B cell (primary cell): Measurements from ENCODE around the gene MCM5. TPM values are rescaled to one million over a fixed set of nuclear protein-coding genes. Genes with fewer than 3 reads are reported as not detected.

Experiments
- ATAC-seq: fragments of 200-7000 bp; cut with Tn5 transposase; one replicate; pipeline ENCODE4 v1.10.0; 2021; ENCODE audit warnings: low read depth, mild to moderate bottlenecking, moderate number of reproducible peaks, moderate library complexity
- CTCF ChIA-PET: fragments of 350-600 bp; sonication (Branson Sonifier 250); formaldehyde crosslinking; loops from one replicate; lab custom pipeline; 2021; ENCODE audit warnings: antibody characterized with exemption, inconsistent platforms; lab: Charles Lee
- POLR2A ChIA-PET: fragments of 350-600 bp; sonication (Branson Sonifier 250); formaldehyde crosslinking; loops from one replicate; lab custom pipeline; 2021; ENCODE audit warnings: antibody characterized with exemption; lab: Charles Lee
- DNase-seq: peaks from one replicate; pipeline ENCODE4 v3.0.0; 2013
- H2AFZ ChIP-seq: 2 replicates; pipeline ENCODE4 v1.6.1; 2012; ENCODE audit warnings: mild to moderate bottlenecking, low read depth, low read length; ENCODE audit not compliant: insufficient read depth, poor library complexity, severe bottlenecking
- H3K27ac ChIP-seq, 2 donors: 1 replicate in 1 of 2; 2 replicates in 1 of 2; pipeline ENCODE4 v1.5.1; 2012 to 2013; ENCODE audit warnings: low read length in 2 of 2, mild to moderate bottlenecking in 2 of 2, moderate library complexity in 1 of 2
- H3K27me3 ChIP-seq, 4 experiments: fragments of 200-600 bp in 1 of 4; sonication (generic) in 1 of 4; replicated peaks in 1 of 4; 1 replicate in 2 of 4; 2 replicates in 2 of 4; pipeline versions ENCODE4 v1.6.1 to v1.7.0; 2013 to 2016; ENCODE audit warnings: low read length in 3 of 4, mild to moderate bottlenecking in 2 of 4, mixed read lengths in 1 of 4, moderate library complexity in 1 of 4; ENCODE audit not compliant: insufficient read depth in 4 of 4, control insufficient read depth in 3 of 4; ENCODE audit errors: control extremely low read depth in 1 of 4
- H3K36me3 ChIP-seq, 2 experiments: replicated peaks in 1 of 2; 1 replicate in 1 of 2; 2 replicates in 1 of 2; pipeline versions ENCODE4 v1.6.1 to v1.7.1; 2013; ENCODE audit warnings: low read length in 1 of 2; ENCODE audit not compliant: insufficient read depth in 2 of 2, control insufficient read depth in 1 of 2; ENCODE audit errors: control extremely low read depth in 1 of 2, extremely low read depth in 1 of 2
- H3K4me1 ChIP-seq, 2 donors: fragments of 200-600 bp in 1 of 2; sonication (generic) in 1 of 2; 1 replicate in 1 of 2; 2 replicates in 1 of 2; pipeline versions ENCODE4 v1.5.1 to v1.6.1; 2013 to 2017; ENCODE audit warnings: low read length in 2 of 2; ENCODE audit not compliant: control insufficient read depth in 2 of 2, insufficient read depth in 2 of 2
- H3K4me2 ChIP-seq: replicated peaks from 2 replicates; pipeline ENCODE3; 2012; ENCODE audit warnings: mild to moderate bottlenecking, low read depth, low read length; ENCODE audit not compliant: poor library complexity, severe bottlenecking
- H3K4me3 ChIP-seq, 5 experiments: fragments of 200-600 bp in 1 of 5; sonication (generic) in 1 of 5; 1 replicate in 3 of 5; 2 replicates in 2 of 5; pipeline versions ENCODE4 v1.5.1 to v1.7.0; 2011 to 2016; ENCODE audit warnings: low read length in 4 of 5, mild to moderate bottlenecking in 4 of 5, low read depth in 2 of 5, control low read depth in 1 of 5, moderate library complexity in 1 of 5; ENCODE audit not compliant: insufficient read depth in 1 of 5; ENCODE audit errors: control extremely low read depth in 1 of 5, extremely low read depth in 1 of 5
- H3K79me2 ChIP-seq: fragments of 200-600 bp; sonication (generic); one replicate; pipeline ENCODE4 v1.6.0; 2016; ENCODE audit warnings: low read length; ENCODE audit not compliant: control insufficient read depth, insufficient read depth
- H3K9ac ChIP-seq: fragments of 200-600 bp; sonication (generic); 2 replicates; pipeline ENCODE4 v1.6.1; 2017; ENCODE audit warnings: mild to moderate bottlenecking, low read length, moderate library complexity
- H3K9me3 ChIP-seq, 3 donors: one replicate each; pipeline versions ENCODE4 v1.6.1 to v1.7.1; 2013; ENCODE audit warnings: low read length in 2 of 3; ENCODE audit not compliant: control insufficient read depth in 2 of 3, insufficient read depth in 1 of 3; ENCODE audit errors: control extremely low read depth in 1 of 3
- H4K20me1 ChIP-seq: 2 replicates; pipeline ENCODE4 v1.6.0; 2012; ENCODE audit warnings: mild to moderate bottlenecking, low read length; ENCODE audit not compliant: insufficient read depth, control insufficient read depth, poor library complexity, severe bottlenecking
- H3K27ac Mint-ChIP-seq: one replicate; pipeline ENCODE4 v1.8.0; 2021; ENCODE audit warnings: mixed read lengths
- H3K27me3 Mint-ChIP-seq: one replicate; pipeline ENCODE4 v1.8.0; 2021; ENCODE audit warnings: mixed read lengths
- H3K4me1 Mint-ChIP-seq: one replicate; pipeline ENCODE4 v1.8.0; 2021; ENCODE audit warnings: mixed read lengths
- H3K4me3 Mint-ChIP-seq: one replicate; pipeline ENCODE4 v1.8.0; 2021; ENCODE audit warnings: mixed read lengths
- H3K9me3 Mint-ChIP-seq: one replicate; pipeline ENCODE4 v1.8.0; 2022; ENCODE audit warnings: mixed read lengths; ENCODE audit not compliant: insufficient read depth
- CTCF ChIP-seq: fragments of 200-600 bp; IDR thresholded peaks from one replicate; pipeline ENCODE4 v1.8.0; 2022; ENCODE audit warnings: antibody characterized with exemption, mild to moderate bottlenecking
- EZH2 ChIP-seq: IDR thresholded peaks from 2 replicates; pipeline ENCODE4 v1.6.1; 2012; ENCODE audit warnings: borderline replicate concordance, low read depth, mild to moderate bottlenecking, moderate library complexity, low read length; ENCODE audit not compliant: insufficient read depth, poor library complexity, severe bottlenecking
- WGBS: methylation state at CpG from one replicate; pipeline ENCODE4 v1.1.5; 2013; ENCODE audit warnings: missing lambda C conversion rate; ENCODE audit not compliant: insufficient coverage; 5-methylcytosine and 5-hydroxymethylcytosine counted together
- intact Hi-C: fragments of 100-400 bp; cut with micrococcal nuclease; formaldehyde crosslinking; loops from one replicate; pipeline ENCODE4 v1.10.0; 2022
- polyA plus RNA-seq: library from polyadenylated mRNA; depleted of rRNA; stranded (reverse); fragments of >200 nt; gene quantifications from 2 replicates; pipeline ENCODE4 v1.2.3, GENCODE V29; 2012
- total RNA-seq, 2 donors: library from RNA; stranded (reverse); fragments of 120-200 nt in 1 of 2; gene quantifications; 1 replicate in 1 of 2; 2 replicates in 1 of 2; pipeline versions ENCODE4 v1.2.3 to v1.2.4, GENCODE V29; 2013 to 2022

The MCM5 gene
- total and polyA plus RNA-seq, 2 donors (not counting 1 experiment from before 2014, with no cell fraction given) = 112 to 203 TPM

- ChIA-PET CTCF (interaction anchor here (0.9 to 2.9 kb wide), 11 partner anchors 9 to 215 kb away, joined by 3 to 22 read pairs (median 4); no protein-coding TSS in a partner anchor), POLR2A (no interaction called here)
- no peak overlapping the region for H3K27ac ChIP-seq
- no peaks in the 10 kb centered on the region for H3K79me2 ChIP-seq
- H3K27me3 ChIP-seq = no peaks in the 10 kb centered on the region
- intact Hi-C loops = no loop called here
- DNase-seq (no peak), ATAC-seq (no peak)
- H2AFZ ChIP-seq = no peak overlapping the region
- peaks cover 0 to 6% (median 0%) of the 10 kb centered on the region in 3 donors for H3K9me3 ChIP-seq
- TF ChIP-seq EZH2 (no peak), CTCF (no peak)
- WGBS = no CpG with 5 or more reads among the region's 3 CpGs
- H3K9ac ChIP-seq = no peak overlapping the region
- no peaks in the 10 kb centered on the region for H4K20me1 ChIP-seq
- peaks cover 40% of the 10 kb centered on the region for H3K4me1 Mint-ChIP-seq
- no peak overlapping the region for H3K27ac Mint-ChIP-seq
- H3K4me3 ChIP-seq = no peak overlapping the region
- no peak overlapping the region for H3K4me3 Mint-ChIP-seq
- H3K27me3 Mint-ChIP-seq = no peaks in the 10 kb centered on the region
- H3K36me3 ChIP-seq = no peaks in the 10 kb centered on the region
- peaks cover 23 to 43% of the 10 kb centered on the region in 2 donors for H3K4me1 ChIP-seq
- H3K9me3 Mint-ChIP-seq = no peaks in the 10 kb centered on the region
- no peak overlapping the region for H3K4me2 ChIP-seq
Measured at GRCh38 chr22:35375031-35375430, 24.9 kb upstream of the MCM5 start.

GRCh38 chr22:35375526-35375925, 24.4 kb upstream of the MCM5 start:
- no peak overlapping the region for H3K9ac ChIP-seq
- peaks cover 26 to 45% of the 10 kb centered on the region in 2 donors for H3K4me1 ChIP-seq
- 96% methylated on average over 7 of the region's 8 CpGs for WGBS
- DNase-seq (no peak), ATAC-seq (no peak)
- CTCF ChIA-PET = interaction anchor here (0.7 to 2.9 kb wide), 13 partner anchors 9 to 801 kb away, joined by 3 to 22 read pairs (median 4); no protein-coding TSS in a partner anchor
- Mint-ChIP-seq H3K9me3 (no peaks in the 10 kb centered on the region), H3K27ac (no peak overlapping the region), H3K4me1 (peaks cover 44% of the 10 kb centered on the region), H3K27me3 (no peaks in the 10 kb centered on the region), H3K4me3 (no peak overlapping the region)
- POLR2A ChIA-PET = interaction anchor here (0.9 kb wide), 1 partner anchor 23 kb away, joined by 3 read pairs; no protein-coding TSS in a partner anchor
- H3K36me3 ChIP-seq = no peaks in the 10 kb centered on the region
- H3K27ac ChIP-seq = no peak overlapping the region
- H3K9me3 ChIP-seq = peaks cover 0 to 6% (median 0%) of the 10 kb centered on the region in 3 donors
- H2AFZ ChIP-seq = no peak overlapping the region
- TF ChIP-seq CTCF = no peak
- no peak for TF ChIP-seq EZH2
- no peak overlapping the region for H3K4me2 ChIP-seq
- intact Hi-C loops = no loop called here
- no peaks in the 10 kb centered on the region for H3K27me3 ChIP-seq
- H4K20me1 ChIP-seq = no peaks in the 10 kb centered on the region
- no peak overlapping the region for H3K4me3 ChIP-seq
- H3K79me2 ChIP-seq = no peaks in the 10 kb centered on the region
